ENCODE data around the gene SLC24A3. TPM values are rescaled to one million over a fixed set of nuclear protein-coding genes. Genes with fewer than 3 reads are reported as not detected.
A peak's percentile ranks its signal among the peaks of the same experiment; 100 is the strongest.

The SLC24A3 gene
- total RNA-seq, 1 experiment from 2014 or later, result not detected

DNA sequence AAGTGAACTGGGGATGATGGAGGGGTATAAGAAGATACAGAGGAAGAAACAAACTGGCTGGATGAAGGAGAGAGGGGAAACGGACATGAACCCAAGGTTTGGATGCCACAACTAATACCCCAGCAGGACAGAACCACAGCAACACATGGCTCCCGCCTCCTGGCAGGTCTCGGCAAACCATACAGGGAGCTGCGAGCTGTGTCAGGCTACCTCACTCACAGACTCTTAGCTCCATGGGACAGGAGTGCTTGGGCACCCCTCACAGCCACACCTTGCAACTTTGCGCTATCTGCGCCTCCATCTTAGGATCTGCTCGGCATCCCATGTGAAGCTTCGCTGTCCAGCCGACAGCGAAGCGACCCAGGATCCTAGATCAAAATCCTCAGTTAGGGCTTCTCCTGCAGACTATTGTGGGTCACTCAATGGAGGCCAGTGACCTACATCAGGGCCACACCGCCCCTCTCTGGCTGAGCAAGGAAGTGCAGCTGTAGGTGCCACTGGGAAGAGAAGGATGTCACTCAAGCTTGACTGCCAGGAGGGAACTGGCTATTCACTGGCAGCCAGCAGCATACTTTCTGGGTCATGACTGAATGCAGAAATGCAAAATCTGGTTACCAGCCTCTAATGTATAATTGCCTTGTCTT, 371.2 kb downstream of the SLC24A3 start:
- in situ Hi-C loops (cut with HindIII; ENCODE audit: low sequenced_read_pairs), result no loop called here
- DNase-seq (ENCODE audit: low spot score), result peak; percentile 30

DNA sequence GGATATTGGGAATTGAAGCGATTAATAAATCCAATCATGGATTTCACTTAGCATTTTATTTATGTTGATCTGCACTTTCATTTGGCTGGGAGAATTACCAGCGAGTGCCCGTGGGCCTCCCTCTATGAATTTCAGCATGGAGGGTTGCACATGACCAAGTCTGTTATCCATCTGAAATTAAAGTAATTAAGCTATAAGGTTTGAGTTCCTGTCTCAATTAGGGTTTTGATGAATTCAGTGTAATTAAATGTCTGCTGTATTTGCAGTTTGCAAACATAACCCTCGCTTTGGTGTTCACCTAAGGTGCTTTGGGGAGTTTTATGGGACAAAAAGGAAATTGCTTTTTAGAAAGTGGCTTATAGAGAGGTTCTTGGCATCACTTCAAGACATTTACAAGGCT, 375.8 kb downstream of the SLC24A3 start:
- no peak for DNase-seq (ENCODE audit: low spot score)
- in situ Hi-C loops (cut with HindIII; ENCODE audit: low sequenced_read_pairs), result no loop called here

DNA sequence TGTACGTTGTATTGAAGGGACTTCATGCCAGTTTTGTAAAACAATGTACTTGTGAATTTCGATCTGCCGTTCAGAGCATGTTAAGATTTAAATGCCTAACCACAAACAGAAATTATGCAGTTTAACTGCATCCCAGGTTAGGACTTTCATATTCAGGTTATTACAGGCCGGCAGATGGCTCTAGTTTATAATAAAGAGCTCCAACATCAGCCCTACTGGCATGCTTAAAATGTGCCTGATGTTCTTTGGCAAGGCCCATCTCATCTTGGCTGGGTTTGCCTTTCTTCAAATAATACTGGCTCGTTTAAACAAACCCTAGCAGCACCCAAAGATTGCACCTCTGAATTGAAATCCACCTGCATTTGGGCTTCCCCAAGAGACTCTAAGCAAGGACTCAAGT, 376.3 kb downstream of the SLC24A3 start:
- in situ Hi-C loops (cut with HindIII; ENCODE audit: low sequenced_read_pairs), result no loop called here
- peak; percentile 3 for DNase-seq (ENCODE audit: low spot score)

DNA sequence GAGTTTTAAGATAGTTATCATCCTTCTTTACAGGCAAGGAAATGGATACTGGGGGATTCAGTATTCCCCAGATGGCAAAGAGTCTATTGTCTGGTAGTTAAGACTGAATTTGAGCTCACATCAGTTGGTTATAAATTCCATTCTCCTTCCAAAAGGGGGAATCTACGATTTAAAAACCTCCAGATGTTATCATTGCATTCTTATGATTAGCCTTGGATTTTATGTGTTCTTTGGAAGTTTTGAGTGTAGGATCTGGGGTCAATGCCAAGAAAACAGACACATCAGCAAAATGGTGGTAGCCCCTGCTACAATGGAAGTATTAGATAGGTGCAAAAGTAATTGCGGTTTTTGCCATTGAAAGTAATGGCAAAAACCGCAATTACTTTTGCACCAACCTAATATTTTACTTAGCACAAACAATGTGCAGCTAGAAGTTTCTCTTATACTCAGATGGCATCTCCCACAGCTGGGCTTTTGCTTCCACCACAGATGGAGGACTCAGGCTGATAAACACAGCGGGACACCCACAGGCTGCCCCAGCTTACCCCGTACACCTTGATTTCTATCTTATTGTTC, 377.4 kb downstream of the SLC24A3 start:
- in situ Hi-C loops (cut with HindIII; ENCODE audit: low sequenced_read_pairs), result no loop called here
- no peak for DNase-seq (ENCODE audit: low spot score)

DNA sequence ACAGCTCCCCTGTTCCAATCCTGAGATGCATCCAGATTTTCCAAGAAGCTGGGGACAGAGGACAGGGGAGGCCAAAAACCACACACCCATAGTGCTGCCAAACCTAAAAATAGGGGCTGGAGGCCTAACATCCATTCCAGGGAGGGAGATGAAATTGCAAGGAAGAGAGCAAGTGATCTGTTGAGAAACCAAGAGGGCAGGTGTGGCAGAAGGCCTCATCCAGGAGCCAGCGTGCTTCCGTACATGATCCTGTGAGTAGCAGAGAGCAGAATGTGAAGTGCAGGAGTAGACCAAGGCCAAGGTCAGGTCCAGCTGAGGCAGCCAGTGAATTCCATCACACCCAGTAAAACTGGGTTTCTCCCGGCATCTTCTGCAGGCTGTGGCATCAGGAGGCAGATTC, 377.9 kb downstream of the SLC24A3 start:
- in situ Hi-C loops (cut with HindIII; ENCODE audit: low sequenced_read_pairs), result no loop called here
- no peak for DNase-seq (ENCODE audit: low spot score)

DNA sequence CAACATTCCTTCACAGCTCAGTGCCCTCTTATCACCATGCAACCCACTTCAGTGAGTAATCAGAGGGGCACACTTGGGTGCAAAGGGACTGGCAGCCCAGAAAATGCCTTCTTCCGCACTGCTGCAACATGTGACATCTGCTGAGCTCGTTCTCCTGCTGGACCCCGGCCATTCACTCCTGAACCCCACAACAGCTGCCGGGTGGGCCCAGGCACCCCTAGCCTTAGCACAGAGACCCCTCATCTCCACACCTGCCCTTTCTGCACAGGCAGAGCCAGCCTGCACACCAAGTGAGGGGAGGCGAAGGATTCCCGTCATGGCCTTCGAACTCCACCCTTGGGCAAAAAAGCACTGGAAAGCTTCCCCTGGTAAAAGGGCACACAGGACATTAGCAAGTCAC, 381.3 kb downstream of the SLC24A3 start:
- in situ Hi-C loops (cut with HindIII; ENCODE audit: low sequenced_read_pairs), result no loop called here

DNA sequence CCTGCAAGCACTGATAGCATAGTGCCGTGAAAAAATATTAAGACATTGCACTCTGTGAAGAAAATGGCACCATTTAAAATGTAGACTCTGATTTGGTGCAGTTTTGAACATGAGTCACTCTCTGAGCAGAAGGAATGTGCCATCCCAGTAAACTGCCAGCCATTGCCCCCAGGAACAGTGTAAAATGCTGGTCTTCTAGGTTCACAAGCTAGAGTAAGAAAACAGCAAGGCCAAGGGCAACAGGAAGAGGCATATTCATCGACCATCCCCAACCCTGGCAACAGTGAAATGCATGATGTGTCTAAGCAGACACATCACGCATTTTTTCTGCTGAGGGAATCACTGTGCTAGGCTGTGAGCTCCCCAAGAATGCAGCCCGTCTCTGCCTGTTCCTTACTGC, 382.5 kb downstream of the SLC24A3 start:
- in situ Hi-C loops (cut with HindIII; ENCODE audit: low sequenced_read_pairs), result no loop called here
- no peak for DNase-seq (ENCODE audit: low spot score)

More for the DNA sequence above, 381.3 kb downstream of the SLC24A3 start:
- DNase-seq (ENCODE audit: low spot score), result no peak

DNA sequence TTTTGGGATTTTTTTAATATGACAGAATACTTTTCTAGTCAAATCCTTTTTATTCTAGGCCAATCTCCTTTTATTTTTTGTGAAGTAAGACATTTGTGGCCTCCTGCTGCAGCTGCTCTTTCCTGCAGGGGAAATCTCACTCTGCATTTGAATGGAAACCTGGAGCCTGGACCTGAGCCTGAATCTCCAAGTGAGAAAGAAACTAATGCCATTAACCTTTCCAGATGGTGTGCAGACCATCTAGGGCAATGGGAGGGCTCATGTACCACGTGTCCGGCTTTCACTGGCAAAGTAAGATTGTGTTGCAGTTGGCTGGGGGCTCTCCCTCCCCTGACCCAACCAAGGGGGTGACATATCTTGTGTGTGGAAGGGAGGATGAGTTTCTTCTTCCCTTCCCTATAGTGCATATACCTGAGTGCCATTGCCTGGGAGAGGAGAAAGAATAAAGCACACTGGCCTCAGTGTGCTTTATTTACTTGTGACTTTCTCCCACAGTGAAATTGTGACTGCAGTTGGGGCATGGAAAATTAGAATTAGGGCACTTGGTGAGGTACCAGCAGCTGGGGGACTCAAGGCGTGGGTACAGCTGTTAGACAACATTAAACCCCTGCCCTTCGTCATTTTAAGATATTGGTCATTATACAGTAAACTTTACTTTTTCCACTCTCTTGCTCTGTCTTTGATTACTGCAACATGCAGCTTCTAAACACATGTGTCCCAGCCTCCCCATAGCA, 385.8 kb downstream of the SLC24A3 start:
- in situ Hi-C loops (cut with HindIII; ENCODE audit: low sequenced_read_pairs), result no loop called here
- DNase-seq (ENCODE audit: low spot score), result peak; percentile 24

DNA sequence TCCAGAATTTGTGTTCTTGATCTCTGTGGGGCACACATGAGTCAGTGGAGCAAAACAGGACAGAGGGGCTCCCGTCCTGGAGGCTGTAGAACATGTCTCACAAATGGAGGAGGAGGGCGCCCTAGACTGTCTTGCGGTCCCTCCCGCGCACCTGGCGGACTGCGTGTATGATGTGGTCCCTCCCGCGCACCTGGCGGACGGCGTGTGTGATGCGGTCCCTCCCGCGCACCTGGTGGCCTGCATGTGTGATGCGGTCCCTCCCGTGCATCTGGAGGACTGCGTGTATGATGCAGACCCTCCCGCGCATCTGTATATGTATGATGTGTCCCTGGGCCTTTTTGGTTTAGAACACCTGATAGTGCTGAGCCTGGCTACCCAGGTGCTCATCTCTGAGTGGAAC, 386.8 kb downstream of the SLC24A3 start:
- in situ Hi-C loops (cut with HindIII; ENCODE audit: low sequenced_read_pairs), result no loop called here
- DNase-seq (ENCODE audit: low spot score), result no peak

DNA sequence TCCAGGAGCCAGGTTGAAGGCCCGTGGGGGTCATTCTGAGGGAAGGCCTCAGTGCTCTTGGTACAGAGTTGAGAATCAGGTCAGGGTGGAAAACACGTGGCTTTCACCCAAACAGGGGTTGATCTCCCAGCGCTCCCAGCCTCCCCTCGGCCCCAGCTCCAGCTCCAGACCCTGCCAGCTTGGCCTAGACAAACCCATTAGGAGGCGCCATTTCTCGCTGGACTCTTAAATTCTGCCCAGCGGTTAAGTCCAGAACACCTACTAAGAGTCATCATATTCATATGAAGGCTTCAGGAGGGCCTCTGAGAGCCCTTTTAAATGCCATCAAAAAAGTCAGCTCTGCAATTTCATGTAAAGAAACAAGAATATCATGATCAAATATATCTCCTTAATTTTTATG, 387.6 kb downstream of the SLC24A3 start:
- DNase-seq (ENCODE audit: low spot score), result no peak
- in situ Hi-C loops (cut with HindIII; ENCODE audit: low sequenced_read_pairs), result no loop called here

DNA sequence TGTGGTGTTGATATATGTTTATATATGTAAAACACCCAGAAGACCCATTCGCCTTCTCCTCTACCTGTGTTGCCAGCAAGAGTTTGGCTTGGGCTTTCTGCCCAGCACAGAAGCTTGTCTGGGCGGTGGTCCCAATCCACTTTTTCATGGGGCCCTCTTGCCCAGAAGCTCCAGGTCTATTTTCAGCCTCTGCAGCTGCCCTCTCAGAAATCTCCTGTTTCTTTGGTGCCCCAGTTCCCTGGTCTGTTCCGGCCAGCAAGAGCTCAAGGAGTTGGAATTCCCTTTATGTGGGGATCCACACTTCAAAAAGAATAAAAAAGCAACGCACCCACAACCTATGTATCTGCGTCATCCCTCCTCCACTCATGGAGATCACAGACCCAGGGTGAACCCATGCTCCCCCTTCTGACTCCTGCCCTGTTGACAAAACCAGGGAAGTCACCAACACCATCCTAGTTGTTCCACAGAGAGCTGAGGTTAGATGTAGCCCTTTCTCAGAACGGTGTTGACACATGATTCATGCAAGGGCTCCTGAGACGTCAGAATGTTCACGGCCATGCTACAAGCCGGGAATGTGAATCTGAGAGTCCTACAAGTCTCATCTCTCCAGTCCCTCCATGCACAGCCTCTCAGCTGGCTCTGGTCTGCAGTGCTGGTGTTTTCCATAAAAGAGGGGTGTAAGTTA, 388.8 kb downstream of the SLC24A3 start:
- no peak for DNase-seq (ENCODE audit: low spot score)
- in situ Hi-C loops (cut with HindIII; ENCODE audit: low sequenced_read_pairs), result no loop called here

DNA sequence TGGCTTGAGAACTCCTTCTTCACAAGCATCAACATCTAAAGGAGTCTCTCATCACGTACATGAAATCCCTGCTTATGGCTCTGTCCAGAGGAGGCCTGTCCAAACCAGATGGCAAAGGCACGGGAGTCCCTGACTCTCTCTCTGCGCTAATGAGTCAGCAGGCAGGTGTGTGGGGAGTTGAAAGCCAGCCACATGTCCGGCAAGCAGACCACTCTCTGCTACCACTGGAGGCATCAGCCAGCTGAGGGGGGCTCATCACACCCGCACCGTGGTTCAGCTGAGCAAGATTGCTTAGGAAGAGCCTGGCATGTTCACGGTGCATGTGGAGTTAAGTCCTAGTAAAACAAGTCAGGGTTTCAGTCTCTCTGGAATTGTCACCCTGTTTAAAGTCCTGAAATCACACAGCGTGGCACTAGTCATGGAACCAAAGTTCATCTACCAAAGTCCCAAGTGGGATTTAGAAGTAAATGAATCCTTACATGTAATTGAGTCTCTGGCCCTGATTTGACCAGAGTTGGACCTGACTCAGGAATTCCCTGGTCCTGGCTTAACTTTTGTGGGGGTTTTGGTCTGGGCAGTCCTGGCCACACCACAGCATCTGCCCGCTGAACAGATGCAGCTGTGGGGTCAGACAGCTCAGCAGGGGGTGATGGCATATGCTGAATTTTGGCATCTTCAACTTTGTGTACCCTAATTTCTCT, 390.4 kb downstream of the SLC24A3 start:
- in situ Hi-C loops (cut with HindIII; ENCODE audit: low sequenced_read_pairs), result no loop called here
- no peak for DNase-seq (ENCODE audit: low spot score)

DNA sequence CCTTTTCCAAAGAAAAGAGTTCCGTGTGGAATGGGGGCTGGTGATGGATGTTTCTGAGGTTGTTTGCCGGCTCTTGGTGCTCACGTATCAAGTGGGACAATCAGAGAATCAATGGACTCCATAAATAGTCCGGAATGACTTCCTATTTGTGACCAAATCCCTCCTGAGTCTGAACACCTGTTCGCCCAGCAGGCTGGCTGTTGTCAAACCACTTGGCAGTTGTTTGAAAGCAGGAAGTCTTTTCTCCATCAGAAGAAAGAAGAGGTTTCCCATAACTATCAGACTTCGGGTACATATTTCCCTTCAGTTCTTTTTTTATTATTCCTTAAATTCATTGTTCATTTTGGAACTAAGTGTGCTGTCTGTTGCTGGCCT, 390.9 kb downstream of the SLC24A3 start:
- in situ Hi-C loops (cut with HindIII; ENCODE audit: low sequenced_read_pairs), result no loop called here
- no peak for DNase-seq (ENCODE audit: low spot score)

DNA sequence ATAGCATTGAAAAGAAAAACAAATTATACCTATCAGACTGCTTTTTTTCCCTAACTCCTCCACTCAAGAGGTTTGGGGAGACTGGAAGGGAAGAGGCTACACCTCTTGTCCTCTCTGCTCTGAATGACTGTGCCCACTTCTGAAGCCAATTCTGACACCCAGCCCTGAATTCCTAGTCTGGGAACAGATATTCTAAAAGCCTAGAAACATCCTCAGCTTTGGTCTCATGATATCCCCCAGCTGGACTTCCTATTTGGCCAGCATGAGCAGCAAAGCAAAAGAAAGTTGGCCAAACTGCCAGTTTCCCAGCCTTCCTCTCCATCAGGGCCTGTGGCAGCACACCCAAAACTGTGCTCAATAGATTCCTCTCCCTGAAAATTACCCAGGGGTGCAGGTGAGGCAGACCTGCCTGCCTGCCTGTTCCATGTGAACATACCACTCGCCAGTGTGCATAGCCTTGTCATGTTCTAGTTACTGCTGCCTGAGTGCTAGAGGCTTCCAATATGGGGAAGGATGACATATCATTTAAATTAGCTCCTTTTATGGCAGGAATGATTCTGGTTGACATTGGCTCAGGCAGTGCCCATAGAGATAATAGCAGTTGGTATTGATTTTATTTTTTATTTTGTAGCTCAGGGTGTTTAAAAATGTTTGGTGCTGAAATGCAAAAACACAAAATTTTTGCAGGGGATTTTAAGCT, 393.5 kb downstream of the SLC24A3 start:
- in situ Hi-C loops (cut with HindIII; ENCODE audit: low sequenced_read_pairs), result no loop called here
- no peak for DNase-seq (ENCODE audit: low spot score)

DNA sequence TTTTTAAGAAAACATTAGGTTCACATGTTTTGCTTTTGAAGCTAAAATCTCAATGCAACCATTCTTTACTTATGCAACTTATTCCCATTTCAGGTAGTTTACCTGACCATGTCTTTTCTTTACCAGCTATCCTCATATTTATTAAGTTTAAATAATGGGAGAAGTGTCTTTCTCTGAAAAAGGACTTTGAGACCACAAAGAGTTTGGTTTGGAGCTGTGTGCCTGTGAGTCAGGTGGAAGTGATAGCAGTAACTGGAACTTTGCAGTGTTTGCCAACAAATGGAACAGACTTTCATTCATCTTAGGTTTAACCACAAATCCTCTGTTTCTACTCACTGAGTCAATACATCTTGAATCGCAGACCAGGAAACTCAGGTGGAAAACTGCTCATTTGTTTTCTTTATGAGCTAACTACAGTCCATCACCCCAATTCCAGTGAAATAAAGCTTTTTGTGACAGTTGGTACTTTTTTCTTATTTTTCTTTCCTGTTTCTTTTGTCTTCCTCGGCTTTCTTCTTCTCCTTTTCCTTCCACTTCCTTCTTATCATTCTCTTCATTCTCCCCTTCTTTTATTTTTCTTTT, 397.3 kb downstream of the SLC24A3 start:
- no peak for DNase-seq (ENCODE audit: low spot score)
- in situ Hi-C loops (cut with HindIII; ENCODE audit: low sequenced_read_pairs), result no loop called here

DNA sequence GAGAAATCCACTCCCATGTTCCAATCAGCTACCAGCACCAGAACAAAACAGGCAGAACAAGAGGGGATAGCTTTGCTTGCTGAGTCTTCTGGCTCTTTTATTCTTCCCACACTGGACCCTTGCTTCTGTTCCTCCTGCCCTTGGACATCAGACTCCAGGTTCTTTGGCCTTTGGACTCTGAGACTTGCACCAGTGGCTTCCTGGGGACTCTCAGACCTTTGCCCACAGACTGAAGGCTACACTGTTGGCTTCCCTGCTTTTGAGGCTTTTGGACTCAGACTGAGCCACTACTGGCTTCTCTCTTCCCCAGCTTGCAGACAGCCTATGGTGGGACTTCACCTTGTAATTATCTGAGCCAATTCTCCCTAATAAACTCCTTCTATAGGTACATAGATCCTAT, 403.2 kb downstream of the SLC24A3 start:
- in situ Hi-C loops (cut with HindIII; ENCODE audit: low sequenced_read_pairs), result no loop called here
- DNase-seq (ENCODE audit: low spot score), result no peak

DNA sequence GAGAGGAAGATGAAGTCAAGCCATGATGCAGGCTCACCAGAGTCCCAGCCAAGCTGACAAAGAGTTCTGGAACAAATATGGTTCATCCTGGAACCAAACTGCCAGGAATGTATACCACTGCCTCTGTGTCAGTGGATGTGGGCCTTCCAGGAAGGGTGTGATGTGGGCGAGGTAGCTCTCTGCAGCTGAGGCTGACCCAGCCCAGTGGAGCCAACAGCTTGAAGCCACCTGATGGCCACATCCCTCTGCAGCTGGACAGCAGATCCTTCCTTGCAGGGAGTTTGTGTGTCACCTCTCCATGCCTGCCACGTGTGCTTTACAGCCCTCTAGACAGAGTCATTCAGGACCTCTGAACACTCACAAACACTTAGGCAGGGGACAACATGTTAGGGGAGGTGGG, 403.6 kb downstream of the SLC24A3 start:
- in situ Hi-C loops (cut with HindIII; ENCODE audit: low sequenced_read_pairs), result no loop called here
- no peak for DNase-seq (ENCODE audit: low spot score)

DNA sequence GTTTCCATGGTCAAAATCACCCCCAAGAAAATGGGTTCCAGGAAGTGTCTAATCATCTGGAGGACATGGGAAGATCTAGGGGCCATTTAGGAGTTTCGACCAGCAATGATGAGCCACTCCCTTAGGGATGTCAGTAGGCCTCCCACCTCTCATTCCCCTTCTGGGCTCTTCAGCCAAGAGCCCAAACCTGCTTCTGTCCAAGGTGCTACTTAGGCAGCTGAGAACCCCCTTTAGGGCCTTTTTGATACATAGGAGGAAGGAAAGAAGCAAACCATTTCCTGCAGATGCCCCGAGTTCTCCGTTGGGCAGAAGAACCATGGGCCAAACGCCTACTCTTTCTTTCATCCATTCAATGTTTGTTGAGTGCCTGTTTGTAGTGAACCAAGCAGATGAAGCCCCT, 404.2 kb downstream of the SLC24A3 start:
- DNase-seq (ENCODE audit: low spot score), result no peak
- in situ Hi-C loops (cut with HindIII; ENCODE audit: low sequenced_read_pairs), result no loop called here

DNA sequence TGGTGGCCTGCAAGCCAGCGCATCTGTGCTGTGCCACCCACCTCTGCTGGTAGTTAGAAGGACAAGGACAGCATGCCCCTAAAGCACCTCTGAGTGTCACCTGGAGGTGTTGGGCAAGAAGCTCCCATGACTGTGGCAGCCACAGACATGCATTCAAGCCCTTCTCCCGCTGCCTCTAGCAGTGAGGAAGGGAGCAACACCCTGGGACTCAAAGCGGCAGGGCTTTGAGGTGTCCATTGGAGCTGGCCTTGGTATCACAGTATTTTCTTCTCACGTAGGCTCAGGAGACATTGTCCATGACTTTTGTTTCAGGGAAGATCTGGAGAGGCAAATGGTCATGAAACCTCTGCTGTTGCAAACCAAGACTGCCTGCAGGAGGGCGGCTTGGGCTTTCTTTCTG, 404.8 kb downstream of the SLC24A3 start:
- in situ Hi-C loops (cut with HindIII; ENCODE audit: low sequenced_read_pairs), result no loop called here
- no peak for DNase-seq (ENCODE audit: low spot score)

Data from G401 (cell line).